Measurements from ENCODE around the gene MRAP.

The MRAP gene

GRCh38 chr21:32320059-32320458, 21.4 kb downstream of the MRAP start:
- no peak for TF ChIP-seq EZH2phosphoT487 (conservative IDR thresholded peaks at IDR 0.05; ENCODE audit: low read length)
- TF ChIP-seq CTCF (IDR thresholded peaks at IDR 0.05; ENCODE audit: insufficient read depth, low read length, poor library complexity, severe bottlenecking): no peak
- Histone ChIP-seq H3K27ac (ENCODE audit: low read depth, low read length) (no peak overlapping the region), H3K9me2 (replicated peaks; ENCODE audit: insufficient read depth, low read length) (no peaks in the 10 kb centered on the region), H2AFZ (ENCODE audit: low read depth, low read length, severe bottlenecking) (no peak overlapping the region), H3F3A (ENCODE audit: insufficient read depth) (no peaks in the 10 kb centered on the region), H3K9me3 (ENCODE audit: insufficient read depth, low read length) (no peaks in the 10 kb centered on the region), H3K4me3 (ENCODE audit: insufficient read depth, low read length, poor library complexity, severe bottlenecking) (no peak overlapping the region), H4K20me1 (ENCODE audit: low read depth, low read length) (no peaks in the 10 kb centered on the region), H3K36me3 (ENCODE audit: low read length) (0 out of 2 replicates have a peak, but pooled peaks cover 7% of the 10 kb centered on the region), H3K4me2 (ENCODE audit: low read depth, low read length, poor library complexity, severe bottlenecking) (no peak overlapping the region), H3K27me3 (ENCODE audit: low read length) (no peaks in the 10 kb centered on the region), H3K79me2 (ENCODE audit: insufficient read depth, low read length) (no peaks in the 10 kb centered on the region), H3K9ac (ENCODE audit: low read length) (no peak overlapping the region)

- no peak overlapping the region for H2AFZ ChIP-seq (ENCODE audit: low read depth, low read length, severe bottlenecking)
- H3K36me3 ChIP-seq (ENCODE audit: low read length): 0 out of 2 replicates have a peak, but pooled peaks cover 10% of the 10 kb centered on the region
- no peaks in the 10 kb centered on the region for H3K27me3 ChIP-seq (ENCODE audit: low read length)
- no peak for TF ChIP-seq EZH2phosphoT487 (conservative IDR thresholded peaks at IDR 0.05; ENCODE audit: low read length)
- TF ChIP-seq CTCF (IDR thresholded peaks at IDR 0.05; ENCODE audit: insufficient read depth, low read length, poor library complexity, severe bottlenecking): no peak
- H3K4me2 ChIP-seq (ENCODE audit: low read depth, low read length, poor library complexity, severe bottlenecking): no peak overlapping the region
- H3K79me2 ChIP-seq (ENCODE audit: insufficient read depth, low read length): no peaks in the 10 kb centered on the region
- H3K4me3 ChIP-seq (ENCODE audit: insufficient read depth, low read length, poor library complexity, severe bottlenecking): no peak overlapping the region
- H3K27ac ChIP-seq (ENCODE audit: low read depth, low read length): no peak overlapping the region
- no peaks in the 10 kb centered on the region for H3F3A ChIP-seq (ENCODE audit: insufficient read depth)
- H3K9ac ChIP-seq (ENCODE audit: low read length): no peak overlapping the region
- H3K9me2 ChIP-seq (replicated peaks; ENCODE audit: insufficient read depth, low read length): no peaks in the 10 kb centered on the region
- no peaks in the 10 kb centered on the region for H4K20me1 ChIP-seq (ENCODE audit: low read depth, low read length)
- no peaks in the 10 kb centered on the region for H3K9me3 ChIP-seq (ENCODE audit: insufficient read depth, low read length)
Observed at GRCh38 chr21:32320726-32321125, 22.1 kb downstream of the MRAP start.

GRCh38 chr21:32321480-32321879, 22.8 kb downstream of the MRAP start:
- no peak for TF ChIP-seq CTCF (IDR thresholded peaks at IDR 0.05; ENCODE audit: insufficient read depth, low read length, poor library complexity, severe bottlenecking)
- no peak for TF ChIP-seq EZH2phosphoT487 (conservative IDR thresholded peaks at IDR 0.05; ENCODE audit: low read length)
- Histone ChIP-seq H3K9ac (ENCODE audit: low read length) (no peak overlapping the region), H3K9me3 (ENCODE audit: insufficient read depth, low read length) (no peaks in the 10 kb centered on the region), H3K4me3 (ENCODE audit: insufficient read depth, low read length, poor library complexity, severe bottlenecking) (no peak overlapping the region), H3K27ac (ENCODE audit: low read depth, low read length) (no peak overlapping the region), H3K36me3 (ENCODE audit: low read length) (0 out of 2 replicates have a peak, but pooled peaks cover 10% of the 10 kb centered on the region), H3F3A (ENCODE audit: insufficient read depth) (no peaks in the 10 kb centered on the region), H3K27me3 (ENCODE audit: low read length) (no peaks in the 10 kb centered on the region), H4K20me1 (ENCODE audit: low read depth, low read length) (no peaks in the 10 kb centered on the region), H3K79me2 (ENCODE audit: insufficient read depth, low read length) (no peaks in the 10 kb centered on the region), H3K9me2 (replicated peaks; ENCODE audit: insufficient read depth, low read length) (no peaks in the 10 kb centered on the region), H3K4me2 (ENCODE audit: low read depth, low read length, poor library complexity, severe bottlenecking) (no peak overlapping the region), H2AFZ (ENCODE audit: low read depth, low read length, severe bottlenecking) (no peak overlapping the region)

Measured in SU-DHL-6 (cell line).